Ascending aorta (tissue), 2 donors: ENCODE data around the gene JPT2. TPM values are rescaled to one million over a fixed set of nuclear protein-coding genes. Genes with fewer than 3 reads are reported as not detected.

Source experiments
- DNase-seq, 2 donors: peaks; one replicate each; pipeline ENCODE4 v3.0.0-alpha.2; 2019; ENCODE audit warnings: low spot score in 2 of 2
- H3K27ac ChIP-seq, 2 donors: fragments of 200-600 bp; sonication (generic); one replicate each; pipeline ENCODE4 v1.5.1; 2016 to 2017; ENCODE audit warnings: mild to moderate bottlenecking in 1 of 2
- H3K27me3 ChIP-seq: fragments of 200-600 bp; sonication (generic); one replicate; pipeline ENCODE4 v1.5.1; 2017
- H3K36me3 ChIP-seq, 2 donors: fragments of 200-600 bp; sonication (generic); one replicate each; pipeline ENCODE4 v1.5.1; 2016
- H3K4me1 ChIP-seq, 2 donors: fragments of 200-600 bp; sonication (generic); one replicate each; pipeline ENCODE4 v1.5.1; 2016 to 2017; ENCODE audit warnings: mild to moderate bottlenecking in 1 of 2
- H3K4me3 ChIP-seq, 2 donors: fragments of 200-600 bp; sonication (generic); one replicate each; pipeline ENCODE4 v1.5.1; 2016 to 2017; ENCODE audit warnings: mild to moderate bottlenecking in 1 of 2
- H3K9me3 ChIP-seq, 2 donors: fragments of 200-600 bp; sonication (generic); one replicate each; pipeline ENCODE4 v1.5.1; 2016
- CTCF ChIP-seq, 3 experiments: fragments of 200-600 bp in 2 of 3; fragments of 450-650 bp in 1 of 3; sonication (generic) in 2 of 3; IDR thresholded peaks; one replicate each; pipeline ENCODE4 v1.5.1; 2016 to 2019; ENCODE audit warnings: antibody characterized with exemption in 3 of 3, mild to moderate bottlenecking in 1 of 3, moderate library complexity in 1 of 3
- intact Hi-C: fragments of 100-400 bp; cut with DNase I; formaldehyde crosslinking; loops from one replicate; pipeline ENCODE4 v1.15.1; 2023
- total RNA-seq: library from RNA; depleted of rRNA; stranded (reverse); fragments of >200 nt; gene quantifications from one replicate; pipeline ENCODE4 v1.1.0, GENCODE V29; 2016

The JPT2 gene
- total RNA-seq, 1 donor from 2014 or later: 18.3 TPM

DNA sequence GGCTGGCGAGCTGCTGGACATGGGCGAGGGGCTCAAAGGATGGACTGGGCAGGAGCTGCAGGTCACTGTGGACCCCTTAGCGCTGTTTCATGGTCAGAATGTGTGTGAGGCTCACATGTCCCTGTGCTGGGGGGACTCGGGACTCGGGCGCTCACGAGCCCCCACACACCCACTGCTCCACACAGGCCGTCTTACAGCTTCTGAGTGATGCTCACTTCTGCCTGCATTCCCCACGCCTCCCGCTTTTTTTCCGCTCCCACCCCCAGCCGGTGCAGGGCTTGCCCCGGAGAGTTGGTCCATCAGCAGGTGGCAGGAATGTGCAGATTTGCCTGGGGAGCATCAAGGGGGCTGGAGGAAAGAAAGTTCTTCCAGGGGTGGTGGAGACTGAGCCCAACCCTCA lies 20.2 kb upstream of the JPT2 start:
- Histone ChIP-seq H3K9me3 (no peaks in the 10 kb centered on the region), H3K27ac (no peak overlapping the region), H3K4me1 (no peaks in the 10 kb centered on the region), H3K27me3 (no peaks in the 10 kb centered on the region), H3K4me3 (no peak overlapping the region), H3K36me3 (peaks cover 89% of the 10 kb centered on the region in 2 donors)
- no peak for TF ChIP-seq CTCF (IDR thresholded peaks at IDR 0.05)
- DNase-seq: no peak
- intact Hi-C loops: no loop called here

- DNase-seq: no peak
- TF ChIP-seq CTCF (IDR thresholded peaks at IDR 0.05): no peak
- no peaks in the 10 kb centered on the region for H3K9me3 ChIP-seq
- H3K4me1 ChIP-seq: no peaks in the 10 kb centered on the region
- H3K27ac ChIP-seq: no peak overlapping the region
- H3K4me3 ChIP-seq: no peak overlapping the region
- intact Hi-C loops: no loop called here
- no peaks in the 10 kb centered on the region for H3K27me3 ChIP-seq
- peaks cover 90% of the 10 kb centered on the region in 2 donors for H3K36me3 ChIP-seq
Measured at GRCh38 chr16:1659031-1659430, 19.0 kb upstream of the JPT2 start.

GRCh38 chr16:1661826-1662225 lies 16.3 kb upstream of the JPT2 start:
- Histone ChIP-seq H3K4me1 (no peaks in the 10 kb centered on the region), H3K27ac (no peak overlapping the region), H3K36me3 (peaks cover 89 to 91% of the 10 kb centered on the region in 2 donors), H3K4me3 (no peak overlapping the region), H3K9me3 (no peaks in the 10 kb centered on the region), H3K27me3 (no peaks in the 10 kb centered on the region)
- no peak for TF ChIP-seq CTCF (IDR thresholded peaks at IDR 0.05)
- intact Hi-C loops: no loop called here
- DNase-seq: no peak

DNA sequence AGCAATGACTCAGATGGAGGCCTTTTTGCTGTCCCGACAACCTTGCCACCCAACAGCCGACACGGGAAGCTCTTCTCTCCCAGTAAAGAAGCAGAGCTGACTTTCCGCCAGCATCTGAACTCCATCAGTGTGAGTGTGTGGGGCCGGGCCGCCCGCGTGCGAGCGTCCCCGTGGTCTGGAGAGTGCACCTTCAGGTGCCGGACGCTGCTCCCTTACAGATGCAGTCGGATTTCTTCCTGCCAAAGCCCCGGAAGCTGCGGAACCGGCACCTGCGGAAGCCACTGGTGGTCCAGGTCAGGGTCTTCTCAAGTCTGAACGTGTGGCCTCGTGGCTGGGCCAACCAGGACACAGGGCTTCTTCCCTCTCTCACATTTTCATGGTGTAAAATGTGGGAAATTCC lies 15.5 kb upstream of the JPT2 start:
- intact Hi-C loops: no loop called here
- Histone ChIP-seq H3K4me3 (no peak overlapping the region), H3K27me3 (no peaks in the 10 kb centered on the region), H3K36me3 (peaks cover 89 to 91% of the 10 kb centered on the region in 2 donors), H3K9me3 (no peaks in the 10 kb centered on the region), H3K4me1 (no peaks in the 10 kb centered on the region), H3K27ac (no peak overlapping the region)
- no peak for DNase-seq
- TF ChIP-seq CTCF (IDR thresholded peaks at IDR 0.05): no peak

- no peak for TF ChIP-seq CTCF (IDR thresholded peaks at IDR 0.05)
- Histone ChIP-seq H3K27me3 (no peaks in the 10 kb centered on the region), H3K27ac (no peak overlapping the region), H3K4me1 (no peaks in the 10 kb centered on the region), H3K4me3 (no peak overlapping the region), H3K36me3 (peaks cover 93 to 94% of the 10 kb centered on the region in 2 donors), H3K9me3 (no peaks in the 10 kb centered on the region)
- intact Hi-C loops: no loop called here
- DNase-seq: no peak
Measured at GRCh38 chr16:1665829-1666228, 12.2 kb upstream of the JPT2 start.

- Histone ChIP-seq H3K27ac (no peak overlapping the region), H3K27me3 (no peaks in the 10 kb centered on the region), H3K9me3 (no peaks in the 10 kb centered on the region), H3K36me3 (peaks cover 95 to 96% of the 10 kb centered on the region in 2 donors), H3K4me3 (no peak overlapping the region), H3K4me1 (no peaks in the 10 kb centered on the region)
- intact Hi-C loops: no loop called here
- no peak for TF ChIP-seq CTCF (IDR thresholded peaks at IDR 0.05)
- no peak for DNase-seq
Measured at GRCh38 chr16:1666316-1666715, 11.8 kb upstream of the JPT2 start.
